Esophagus squamous epithelium (tissue), 4 donors: ENCODE measurements around the gene ADCK1.

Source experiments
- CTCF ChIP-seq, 6 experiments: fragments of 450-650 bp in 4 of 6; fragments of 200-600 bp in 2 of 6; sonication (generic) in 2 of 6; IDR thresholded peaks; one replicate each; pipeline ENCODE4 v1.5.1; 2016 to 2019; ENCODE audit warnings: antibody characterized with exemption in 6 of 6, mild to moderate bottlenecking in 4 of 6, moderate library complexity in 4 of 6
- POLR2A ChIP-seq, 4 donors: fragments of 450-650 bp; IDR thresholded peaks; one replicate each; pipeline ENCODE4 v1.6.1; 2017; ENCODE audit warnings: antibody characterized with exemption in 4 of 4, mild to moderate bottlenecking in 4 of 4, moderate library complexity in 3 of 4

GRCh38 chr14:77964586-77964985 is 164.7 kb downstream of the ADCK1 start:
- no peak for TF ChIP-seq CTCF (IDR thresholded peaks at IDR 0.05)
- TF ChIP-seq POLR2A (IDR thresholded peaks at IDR 0.05): no peak
